Suprapubic skin (tissue), 4 donors: ENCODE results near the gene RAD50. TPM values are rescaled to one million over a fixed set of nuclear protein-coding genes. Genes with fewer than 3 reads are reported as not detected.

Experiments used
- DNase-seq, 2 donors: peaks; one replicate each; pipeline ENCODE4 v3.0.0-alpha.2; 2019; ENCODE audit warnings: low spot score in 2 of 2
- H3K27ac ChIP-seq: fragments of 200-600 bp; sonication (generic); one replicate; pipeline ENCODE4 v1.5.1; 2019
- H3K27me3 ChIP-seq: fragments of 200-600 bp; sonication (generic); one replicate; pipeline ENCODE4 v1.5.1; 2019
- H3K36me3 ChIP-seq: fragments of 200-600 bp; sonication (generic); one replicate; pipeline ENCODE4 v1.5.1; 2019
- H3K4me1 ChIP-seq: fragments of 200-600 bp; sonication (generic); one replicate; pipeline ENCODE4 v1.5.1; 2019
- H3K4me3 ChIP-seq: fragments of 200-600 bp; sonication (generic); one replicate; pipeline ENCODE4 v1.5.1; 2019; ENCODE audit warnings: mild to moderate bottlenecking
- H3K9me3 ChIP-seq: fragments of 200-600 bp; sonication (generic); one replicate; pipeline ENCODE4 v1.5.1; 2019
- CTCF ChIP-seq, 2 donors: fragments of 200-600 bp in 1 of 2; fragments of 450-650 bp in 1 of 2; sonication (generic) in 1 of 2; IDR thresholded peaks; one replicate each; pipeline ENCODE4 v1.5.1; 2016 to 2019; ENCODE audit warnings: antibody characterized with exemption in 2 of 2, mild to moderate bottlenecking in 1 of 2, moderate library complexity in 1 of 2
- EP300 ChIP-seq: sonication (generic); formaldehyde crosslinking; IDR thresholded peaks from one replicate; pipeline ENCODE4 v1.6.1; 2017; ENCODE audit warnings: antibody characterized with exemption
- POLR2A ChIP-seq, 2 donors: fragments of 450-650 bp; IDR thresholded peaks; one replicate each; pipeline ENCODE4 v1.6.1; 2017; ENCODE audit warnings: antibody characterized with exemption in 2 of 2, mild to moderate bottlenecking in 2 of 2, moderate library complexity in 2 of 2
- POLR2AphosphoS5 ChIP-seq, 3 donors: sonication (generic); formaldehyde crosslinking; IDR thresholded peaks; one replicate each; pipeline ENCODE4 v1.6.1; 2017; ENCODE audit warnings: antibody characterized with exemption in 3 of 3
- WGBS: methylation state at CpG from one replicate; pipeline ENCODE4 v1.1.5; 2018; 5-methylcytosine and 5-hydroxymethylcytosine counted together
- total RNA-seq, 4 donors: library from RNA; depleted of rRNA; stranded (reverse); fragments of >200 nt; gene quantifications; one replicate each; pipeline ENCODE4 v1.1.0, GENCODE V29; 2016

The RAD50 gene
- total RNA-seq, 4 donors from 2014 or later = 17.3 to 53.4 (median 32.5) TPM

- DNase-seq = no peak
- Histone ChIP-seq H3K36me3 (no peaks in the 10 kb centered on the region), H3K4me3 (no peak overlapping the region), H3K4me1 (no peaks in the 10 kb centered on the region), H3K9me3 (no peaks in the 10 kb centered on the region), H3K27ac (no peak overlapping the region), H3K27me3 (no peaks in the 10 kb centered on the region)
- TF ChIP-seq EP300 (no peak), POLR2AphosphoS5 (IDR thresholded peaks at IDR 0.05) (no peak), POLR2A (IDR thresholded peaks at IDR 0.05) (no peak), CTCF (IDR thresholded peaks at IDR 0.05) (no peak)
- 92% methylated on average over 10 of the region's 10 CpGs for WGBS
These were observed 110.5 kb downstream of the RAD50 start for GRCh38 chr5:132667309-132667708.

- WGBS = 80% methylated on average over 20 of the region's 22 CpGs
- Histone ChIP-seq H3K27ac (no peak overlapping the region), H3K27me3 (no peaks in the 10 kb centered on the region), H3K4me1 (no peaks in the 10 kb centered on the region), H3K9me3 (no peaks in the 10 kb centered on the region), H3K4me3 (no peak overlapping the region), H3K36me3 (no peaks in the 10 kb centered on the region)
- no peak for TF ChIP-seq CTCF (IDR thresholded peaks at IDR 0.05)
- no peak for TF ChIP-seq EP300
- TF ChIP-seq POLR2AphosphoS5 (IDR thresholded peaks at IDR 0.05) = no peak
- no peak for TF ChIP-seq POLR2A (IDR thresholded peaks at IDR 0.05)
- DNase-seq = peak in 1 of 2 donors; percentile 74
These were observed 111.3 kb downstream of the RAD50 start for GRCh38 chr5:132667761-132668705.

GRCh38 chr5:132668706-132669454, 112.1 kb downstream of the RAD50 start:
- Histone ChIP-seq H3K4me3 (no peak overlapping the region), H3K9me3 (no peaks in the 10 kb centered on the region), H3K27ac (no peak overlapping the region), H3K4me1 (peaks cover 1% of the 10 kb centered on the region), H3K27me3 (no peaks in the 10 kb centered on the region), H3K36me3 (no peaks in the 10 kb centered on the region)
- 96% methylated on average over 14 of the region's 14 CpGs for WGBS
- DNase-seq = peak in 1 of 2 donors; percentile 40
- TF ChIP-seq CTCF (IDR thresholded peaks at IDR 0.05) (no peak), POLR2A (IDR thresholded peaks at IDR 0.05) (no peak), EP300 (no peak), POLR2AphosphoS5 (IDR thresholded peaks at IDR 0.05) (no peak)

GRCh38 chr5:132669455-132669820, 112.7 kb downstream of the RAD50 start:
- Histone ChIP-seq H3K27ac (no peak overlapping the region), H3K36me3 (no peaks in the 10 kb centered on the region), H3K27me3 (no peaks in the 10 kb centered on the region), H3K4me1 (peaks cover 6% of the 10 kb centered on the region), H3K4me3 (no peak overlapping the region), H3K9me3 (no peaks in the 10 kb centered on the region)
- DNase-seq = peak in 1 of 2 donors; percentile 57
- no peak for TF ChIP-seq POLR2A (IDR thresholded peaks at IDR 0.05)
- no peak for TF ChIP-seq EP300
- TF ChIP-seq CTCF (IDR thresholded peaks at IDR 0.05) = no peak
- no peak for TF ChIP-seq POLR2AphosphoS5 (IDR thresholded peaks at IDR 0.05)
- WGBS = 82% methylated on average over 6 of the region's 7 CpGs
